Stimulated activated CD4-positive, alpha-beta T cell treated with anti-CD3 and anti-CD28 coated beads, Interleukin-15, amount 100 ng/mL, for 24 hours (primary cell): ENCODE data around the gene DUOXA1.
"Not testable (repeated sequence)": the region's sequence is repeated elsewhere in the genome, so short reads cannot be mapped to it uniquely, and the experiment has no call there.

Experiments used
- DNase-seq: peaks from one replicate; pipeline ENCODE4 v3.0.0-alpha.2; 2020

Gene DUOXA1

GRCh38 chr15:45112143-45112590 lies 17.5 kb downstream of the DUOXA1 start:
- no peak for DNase-seq

- no peak for DNase-seq
These were observed 18.1 kb downstream of the DUOXA1 start for GRCh38 chr15:45111390-45112142.

- DNase-seq = no peak
These were observed 19.3 kb downstream of the DUOXA1 start for GRCh38 chr15:45110256-45110820.

GRCh38 chr15:45107941-45108630 lies 21.6 kb downstream of the DUOXA1 start:
- no peak for DNase-seq

GRCh38 chr15:45106002-45106790 lies 23.5 kb downstream of the DUOXA1 start:
- DNase-seq = no peak

GRCh38 chr15:45105586-45105985 lies 24.1 kb downstream of the DUOXA1 start:
- no peak for DNase-seq

GRCh38 chr15:45104170-45104569 lies 25.5 kb downstream of the DUOXA1 start:
- DNase-seq = not testable (repeated sequence)

GRCh38 chr15:45102226-45102625 lies 27.5 kb downstream of the DUOXA1 start:
- DNase-seq = no peak

GRCh38 chr15:45101749-45102148 lies 27.9 kb downstream of the DUOXA1 start:
- no peak for DNase-seq

- DNase-seq = no peak
These were observed 28.6 kb downstream of the DUOXA1 start for GRCh38 chr15:45100884-45101625.

- no peak for DNase-seq
These were observed 30.0 kb downstream of the DUOXA1 start for GRCh38 chr15:45099549-45100165.

- no peak for DNase-seq
These were observed 32.2 kb downstream of the DUOXA1 start for GRCh38 chr15:45097466-45097865.

GRCh38 chr15:45095661-45096060 lies 34.0 kb downstream of the DUOXA1 start:
- DNase-seq = no peak

GRCh38 chr15:45094358-45094730 lies 35.3 kb downstream of the DUOXA1 start:
- no peak for DNase-seq

- no peak for DNase-seq
These were observed 35.9 kb downstream of the DUOXA1 start for GRCh38 chr15:45093622-45094357.

- no peak for DNase-seq
These were observed 36.7 kb downstream of the DUOXA1 start for GRCh38 chr15:45093013-45093412.

- DNase-seq = no peak
These were observed 38.1 kb downstream of the DUOXA1 start for GRCh38 chr15:45091576-45091975.

- DNase-seq = no peak
These were observed 38.5 kb downstream of the DUOXA1 start for GRCh38 chr15:45091161-45091560.

GRCh38 chr15:45089712-45090373 lies 39.8 kb downstream of the DUOXA1 start:
- no peak for DNase-seq

GRCh38 chr15:45088801-45089711 lies 40.6 kb downstream of the DUOXA1 start:
- no peak for DNase-seq
